ENCODE measurements around the gene SPTLC3.

SPTLC3 gene

GRCh38 chr20:13205425-13205824 lies 196.7 kb downstream of the SPTLC3 start:
- DNase-seq = no peak

- DNase-seq = no peak
Measured at GRCh38 chr20:13205848-13206434, 197.2 kb downstream of the SPTLC3 start.

GRCh38 chr20:13207016-13207415 lies 198.2 kb downstream of the SPTLC3 start:
- no peak for DNase-seq

- DNase-seq = no peak
Measured at GRCh38 chr20:13211956-13212618, 203.3 kb downstream of the SPTLC3 start.

- no peak for DNase-seq
Measured at GRCh38 chr20:13212750-13213149, 204.0 kb downstream of the SPTLC3 start.

- no peak for DNase-seq
Measured at GRCh38 chr20:13213335-13213734, 204.6 kb downstream of the SPTLC3 start.

GRCh38 chr20:13216533-13216932 lies 207.8 kb downstream of the SPTLC3 start:
- DNase-seq = no peak
